DMS153 (cell line): ENCODE data around the gene SEPTIN11.

Source experiments
- DNase-seq: peaks from one replicate; lab custom pipeline; 2025; lab: John Stamatoyannopoulos, UW

Gene SEPTIN11

DNA sequence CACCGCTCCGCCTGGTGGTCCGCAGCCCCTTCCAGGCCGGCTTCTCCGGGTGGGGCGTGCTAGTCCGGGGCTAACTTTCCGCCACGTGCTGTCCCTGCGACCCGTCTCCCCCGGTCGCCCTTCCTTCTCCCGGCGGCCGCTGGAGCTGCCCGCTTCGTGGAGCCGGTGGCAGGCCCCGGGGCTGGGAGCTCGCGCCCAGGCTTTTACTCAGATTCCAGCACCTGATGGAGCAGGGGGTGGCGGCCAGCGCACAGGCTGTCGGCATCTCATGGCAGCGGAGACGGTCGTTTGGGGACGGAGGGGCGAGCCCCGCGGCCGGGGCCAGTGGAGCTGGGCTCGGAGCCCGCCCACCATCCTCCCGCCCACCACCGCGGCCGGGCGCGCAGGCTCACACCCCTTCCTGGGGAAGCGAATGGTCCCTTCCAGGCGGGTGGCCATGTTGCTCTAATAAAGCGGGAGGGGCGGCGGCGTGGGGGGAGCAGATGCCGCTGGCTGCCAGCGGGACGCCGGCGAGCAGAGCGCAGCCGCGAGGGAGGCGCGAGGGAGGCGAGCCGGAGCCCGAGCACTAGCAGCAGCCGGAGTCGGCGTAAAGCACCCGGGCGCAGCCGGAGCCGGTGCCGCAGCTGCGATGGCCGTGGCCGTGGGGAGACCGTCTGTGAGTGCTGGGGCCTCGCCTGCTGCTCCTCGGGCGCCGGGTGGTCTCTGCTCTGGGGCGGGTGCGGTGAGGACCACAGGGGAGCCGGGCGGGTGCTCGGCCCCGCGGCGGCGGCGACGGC, at the start of gene SEPTIN11:
TSS of gene SEPTIN11 (plus strand) at position 477 of the 776 bp plus-strand sequence. CDS start at position 629, 152 bp downstream.
- peak; percentile 70 for DNase-seq

DNA sequence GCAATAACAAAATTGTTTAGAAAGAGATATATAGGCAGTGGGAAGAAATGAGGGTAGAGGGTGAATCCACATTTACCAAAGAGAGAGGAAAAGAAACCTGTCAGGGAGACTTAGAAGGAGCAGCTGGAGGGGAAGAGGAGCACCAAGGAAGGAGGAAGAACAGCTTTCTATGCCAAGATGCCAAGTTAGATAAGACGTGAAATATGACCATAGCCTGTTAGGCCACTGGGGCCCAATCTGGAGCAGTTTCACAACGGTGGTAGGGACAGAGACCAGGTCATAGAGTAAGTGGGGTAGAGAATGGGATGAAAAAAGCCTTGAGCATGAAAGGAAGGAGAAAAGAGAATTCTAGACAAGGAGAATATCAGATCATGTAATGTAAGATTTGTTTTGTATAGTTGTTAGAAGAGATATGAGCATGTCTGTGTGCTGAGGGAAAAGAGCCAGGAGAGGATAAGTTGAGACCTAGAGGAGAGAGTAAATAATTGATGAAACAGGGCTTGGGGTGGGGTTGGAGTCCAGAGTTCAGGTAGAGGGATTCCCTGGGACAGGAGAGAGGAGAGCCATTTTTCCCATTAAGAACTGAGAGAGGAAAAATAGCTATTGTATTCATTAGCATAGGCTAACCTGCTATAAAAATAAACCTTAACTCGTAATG, 47.2 kb upstream of the SEPTIN11 start:
- no peak for DNase-seq

DNA sequence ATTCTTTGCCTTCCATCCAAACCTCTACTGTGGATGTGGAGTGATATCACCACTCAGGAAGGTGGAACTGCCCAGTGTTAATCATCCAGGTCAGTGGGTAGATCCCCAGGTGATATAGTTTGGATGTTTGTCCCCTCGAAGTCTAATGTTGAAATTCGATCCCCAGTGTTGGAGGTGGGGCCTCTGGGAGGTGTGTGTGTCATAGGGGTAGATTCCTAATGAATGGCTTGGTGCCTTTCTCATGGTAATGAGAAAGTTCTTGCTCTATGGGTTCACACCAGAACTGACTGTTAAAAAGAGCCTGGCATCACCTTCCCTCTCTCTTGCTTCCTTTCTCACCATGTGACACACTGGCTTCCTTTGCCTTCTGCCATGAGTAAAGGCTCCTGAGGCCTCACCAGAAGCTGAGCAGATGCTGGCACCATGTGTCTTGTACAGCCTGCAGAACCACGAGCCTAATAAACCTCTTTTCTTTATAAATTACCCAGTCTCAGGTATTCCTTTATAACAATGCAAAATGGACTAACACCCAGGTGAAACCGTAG, 44.8 kb upstream of the SEPTIN11 start:
- no peak for DNase-seq

DNA sequence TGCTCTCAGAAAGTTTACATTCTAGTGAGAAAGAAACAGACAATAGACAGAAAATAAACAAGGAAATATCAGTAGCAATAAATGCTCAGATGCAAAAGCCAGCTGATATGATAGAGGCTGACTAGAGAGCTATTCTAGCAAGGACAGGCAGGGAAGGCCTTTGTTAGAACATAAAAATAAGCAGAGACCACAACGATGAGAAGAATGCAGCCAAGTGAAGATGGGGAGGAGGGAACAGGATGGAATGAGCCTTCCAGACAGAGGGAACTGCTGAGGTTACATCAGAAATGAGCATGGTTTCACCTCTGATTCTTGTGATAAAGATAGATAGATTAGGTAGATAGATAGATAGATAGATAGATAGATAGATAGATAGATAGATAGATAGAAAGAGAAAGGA, 44.0 kb upstream of the SEPTIN11 start:
- no peak for DNase-seq

DNA sequence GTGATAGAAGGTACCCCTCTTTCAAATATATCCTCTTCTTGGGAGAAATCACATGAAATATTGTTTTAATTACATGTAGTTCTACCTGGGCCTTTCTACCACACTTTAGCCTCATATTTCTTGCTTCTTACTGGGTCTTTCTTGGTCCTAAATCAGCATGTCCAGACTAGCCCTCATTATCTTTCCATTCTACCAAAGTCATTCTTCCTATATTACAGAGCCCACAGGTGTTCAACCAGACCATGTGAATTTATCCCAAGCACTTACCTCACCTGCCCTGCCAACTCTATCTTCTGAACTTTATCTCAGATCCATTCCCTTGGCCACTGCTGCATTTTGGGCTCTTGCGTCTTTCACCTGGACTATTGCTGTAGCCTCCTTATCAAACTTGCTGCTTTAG, 39.8 kb upstream of the SEPTIN11 start:
- DNase-seq, result no peak

DNA sequence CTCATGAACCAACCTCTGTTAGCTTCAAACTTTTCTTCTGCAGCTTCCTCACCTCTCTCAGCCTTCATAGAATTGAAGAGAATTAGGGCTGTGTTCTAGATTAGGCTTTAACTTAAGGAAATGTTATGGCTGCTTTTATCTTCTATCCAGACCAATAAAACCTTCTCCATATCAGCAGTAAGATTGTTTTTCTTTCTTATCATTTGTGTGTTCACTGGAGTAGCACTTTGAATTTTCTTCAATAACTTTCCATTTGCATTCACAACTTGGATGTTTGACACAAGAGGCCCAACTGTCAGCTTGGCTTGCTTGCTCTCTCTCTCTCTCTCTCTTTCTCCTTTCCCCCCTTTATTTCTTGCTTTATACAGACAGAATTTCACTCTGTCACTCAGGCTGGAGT, 28.8 kb upstream of the SEPTIN11 start:
- no peak for DNase-seq

DNA sequence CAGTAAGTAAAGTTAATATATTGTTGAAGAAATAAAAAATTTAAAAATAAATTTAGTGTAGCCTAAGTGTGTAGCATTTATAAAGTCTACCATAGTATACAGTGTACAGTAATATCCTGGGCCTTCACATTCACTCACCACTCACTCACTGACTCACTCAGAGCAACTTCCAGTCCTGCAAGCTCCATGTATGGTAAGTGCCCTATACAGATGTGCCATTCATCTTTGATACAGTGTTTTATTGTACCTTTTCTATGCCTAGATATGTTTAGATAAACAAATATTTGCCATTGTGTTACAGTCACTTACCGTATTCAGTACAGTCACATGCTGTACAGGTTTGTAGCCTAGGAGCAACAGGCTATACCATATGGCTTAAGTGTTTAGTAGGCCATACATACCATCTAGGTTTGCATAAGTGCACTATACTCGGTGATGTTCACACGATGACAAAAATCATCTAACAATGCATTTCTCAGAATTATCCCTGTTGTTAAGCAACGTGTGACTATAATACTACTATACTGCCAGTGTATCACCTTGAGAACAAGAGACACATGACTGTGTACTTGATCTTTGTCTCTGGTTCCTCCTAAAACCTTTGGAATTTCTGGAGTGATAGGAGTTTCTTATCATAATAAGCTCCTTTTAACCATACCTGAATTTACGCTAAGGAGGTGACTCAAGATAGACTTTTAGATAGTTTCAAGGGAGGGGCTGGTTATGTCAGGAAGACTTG, 25.8 kb upstream of the SEPTIN11 start:
- DNase-seq, result no peak

DNA sequence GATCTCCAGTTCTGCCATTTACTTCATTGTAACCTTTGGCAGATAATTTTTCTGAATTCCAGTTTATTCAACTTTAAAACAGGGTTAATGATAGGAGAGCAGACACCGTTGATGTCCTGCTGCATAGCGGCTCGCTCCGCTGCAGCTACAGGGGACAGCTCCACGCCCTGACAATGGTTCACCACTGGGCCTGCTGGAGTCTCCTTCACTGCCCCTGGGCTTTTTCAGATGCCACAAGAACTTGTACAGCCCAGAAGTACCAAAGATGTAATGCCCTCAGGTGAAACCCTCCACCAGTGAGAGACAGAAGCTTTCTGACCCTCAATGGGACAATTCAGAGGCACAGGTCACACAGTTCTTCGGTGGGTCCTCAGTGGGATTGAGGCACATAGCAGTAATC, 22.7 kb upstream of the SEPTIN11 start:
- no peak for DNase-seq

DNA sequence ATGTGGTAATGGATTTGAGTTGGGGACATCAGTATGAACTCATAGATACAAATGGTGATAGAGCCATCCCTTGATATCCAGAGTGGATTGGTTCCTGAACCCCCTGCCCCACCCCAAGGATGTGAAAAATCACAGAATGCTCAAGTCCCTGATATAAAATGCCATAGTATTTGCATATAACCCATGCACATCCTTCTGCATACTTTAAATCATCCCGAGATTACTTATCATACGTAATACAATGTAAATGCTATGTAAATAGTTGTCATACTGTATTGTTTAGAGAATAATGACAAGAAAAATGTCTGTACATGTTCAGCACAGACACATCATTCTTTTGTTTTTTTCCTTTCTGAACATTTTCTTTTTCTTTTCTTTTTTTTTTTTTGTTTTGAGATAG, 18.9 kb upstream of the SEPTIN11 start:
- no peak for DNase-seq

DNA sequence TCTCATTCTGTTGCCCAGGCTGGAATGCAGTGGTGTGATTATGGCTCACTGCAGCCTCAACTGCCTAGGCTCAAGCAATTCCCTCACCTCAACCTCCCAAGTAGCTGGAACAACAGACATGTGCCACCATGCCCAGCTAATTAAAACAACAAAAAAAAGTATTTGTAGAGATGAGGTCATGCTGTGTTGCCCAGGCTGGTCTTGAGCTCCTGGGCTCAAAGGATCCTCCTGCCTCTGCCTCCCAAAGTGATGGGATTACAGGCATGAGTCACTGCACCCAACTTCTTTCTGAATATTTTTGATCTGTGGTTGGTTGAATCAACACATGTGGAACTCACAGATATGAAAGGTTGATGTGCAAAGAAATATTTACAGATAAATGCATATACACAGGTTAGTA, 18.5 kb upstream of the SEPTIN11 start:
- DNase-seq, result peak; percentile 42

DNA sequence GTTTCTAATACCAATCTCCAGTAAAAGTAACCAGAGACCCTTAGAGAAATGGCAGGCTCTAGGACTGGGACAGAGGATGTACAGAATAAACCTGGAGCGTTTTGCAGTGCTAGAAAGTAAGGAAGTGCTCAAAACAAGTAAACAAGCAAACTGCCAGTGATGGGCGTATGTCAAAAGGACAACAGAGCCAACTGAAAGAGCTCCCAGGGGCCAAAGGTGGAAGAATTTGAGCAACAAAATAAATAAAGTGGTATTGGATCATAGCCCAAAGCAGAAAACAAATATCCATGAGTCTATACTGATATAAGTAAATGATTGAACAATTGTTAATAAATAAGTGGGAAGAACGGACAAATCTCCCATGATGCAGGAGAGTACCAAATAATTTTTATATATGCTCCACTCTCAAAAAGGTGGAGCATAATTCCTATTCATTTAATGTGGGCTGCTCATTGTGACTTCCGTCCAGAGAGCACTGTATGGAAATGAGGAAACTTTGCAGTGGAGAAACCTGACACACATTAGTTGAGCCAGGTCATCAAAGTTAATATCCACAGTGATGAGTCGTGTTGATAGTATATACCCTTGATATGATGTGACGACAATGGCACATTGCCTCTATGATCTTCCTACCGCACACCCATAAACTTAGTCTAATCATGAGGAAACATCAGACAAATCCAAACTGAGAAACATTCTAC, 17.8 kb upstream of the SEPTIN11 start:
- DNase-seq, result no peak

DNA sequence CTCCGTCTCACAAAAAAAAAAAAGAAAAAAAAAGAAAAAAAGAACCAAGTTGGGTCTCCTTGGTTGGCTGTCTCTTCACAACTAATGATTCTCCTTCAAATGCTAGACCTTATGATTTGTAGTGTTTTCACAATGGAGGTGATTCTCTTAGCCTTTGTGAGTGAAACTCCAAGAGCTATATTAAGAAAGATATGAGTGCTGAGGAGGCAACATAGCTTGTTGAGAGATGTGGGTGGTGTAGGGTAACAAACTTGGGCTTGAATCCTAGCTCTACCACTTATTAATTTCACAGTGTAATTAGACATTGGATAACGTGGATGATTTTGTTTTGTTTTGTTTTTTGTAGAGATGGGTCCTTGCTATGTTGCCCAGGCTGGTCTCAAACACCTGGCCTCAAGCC, 10.4 kb upstream of the SEPTIN11 start:
- no peak for DNase-seq

DNA sequence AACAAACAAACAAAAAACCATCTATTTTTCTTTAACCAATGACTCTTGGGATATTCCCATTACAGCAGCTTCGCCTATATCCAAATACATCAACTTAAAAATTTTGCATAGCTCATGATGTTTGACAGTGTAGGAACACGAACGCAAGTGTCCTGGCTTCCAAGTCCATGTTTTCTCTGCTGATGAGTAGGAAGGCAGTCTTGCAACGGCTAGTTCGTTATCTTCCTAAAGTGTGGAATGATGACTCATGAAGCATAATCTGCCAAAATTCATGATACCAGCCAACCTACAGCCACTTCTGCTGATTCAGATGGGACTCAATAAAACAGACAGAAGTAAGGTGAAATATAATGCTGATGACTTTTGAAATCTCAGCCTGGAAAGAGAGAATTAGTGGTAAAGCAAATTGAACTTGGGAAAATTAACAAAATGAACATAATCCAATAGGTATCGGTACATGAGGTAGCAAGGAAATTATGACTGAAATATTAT, 6.4 kb upstream of the SEPTIN11 start:
- DNase-seq, result no peak

DNA sequence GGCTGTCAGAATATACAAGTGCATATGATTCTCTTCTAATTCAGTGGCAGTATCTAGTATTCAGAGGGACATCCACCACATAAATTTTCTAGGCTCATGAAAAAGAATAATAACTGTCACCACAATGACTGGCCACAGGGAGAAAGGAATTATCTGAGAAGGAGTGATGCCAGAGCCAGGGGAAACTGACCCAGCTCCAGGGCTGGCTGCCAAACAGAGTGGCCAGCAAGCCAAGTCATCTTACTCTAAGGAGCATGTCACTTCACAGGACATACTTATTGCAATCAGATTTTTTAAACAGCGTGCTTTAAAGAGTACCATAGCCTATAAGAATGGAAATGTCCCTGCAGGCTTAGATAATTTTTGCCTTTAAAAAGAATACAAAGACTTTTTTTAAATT, 5.8 kb upstream of the SEPTIN11 start:
- DNase-seq, result no peak

DNA sequence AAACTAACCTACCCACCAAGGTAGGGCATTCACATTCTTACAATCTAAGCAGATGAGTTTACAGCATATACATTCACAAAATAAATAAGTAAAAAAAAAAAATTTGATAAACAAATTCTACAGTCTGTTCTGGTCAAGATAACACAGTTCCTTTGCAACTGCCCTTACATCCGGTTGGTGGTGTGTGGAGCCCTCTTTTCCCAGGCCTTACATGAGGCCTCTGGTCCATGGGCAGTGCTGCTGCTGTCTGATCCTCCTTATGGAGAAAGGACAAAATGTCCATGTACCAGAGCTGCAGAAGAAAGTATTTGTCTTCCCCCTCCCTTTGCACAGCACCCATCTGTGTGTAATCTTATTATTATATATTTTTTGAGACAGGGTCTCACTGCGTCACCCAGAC, 2.2 kb upstream of the SEPTIN11 start:
- no peak for DNase-seq

DNA sequence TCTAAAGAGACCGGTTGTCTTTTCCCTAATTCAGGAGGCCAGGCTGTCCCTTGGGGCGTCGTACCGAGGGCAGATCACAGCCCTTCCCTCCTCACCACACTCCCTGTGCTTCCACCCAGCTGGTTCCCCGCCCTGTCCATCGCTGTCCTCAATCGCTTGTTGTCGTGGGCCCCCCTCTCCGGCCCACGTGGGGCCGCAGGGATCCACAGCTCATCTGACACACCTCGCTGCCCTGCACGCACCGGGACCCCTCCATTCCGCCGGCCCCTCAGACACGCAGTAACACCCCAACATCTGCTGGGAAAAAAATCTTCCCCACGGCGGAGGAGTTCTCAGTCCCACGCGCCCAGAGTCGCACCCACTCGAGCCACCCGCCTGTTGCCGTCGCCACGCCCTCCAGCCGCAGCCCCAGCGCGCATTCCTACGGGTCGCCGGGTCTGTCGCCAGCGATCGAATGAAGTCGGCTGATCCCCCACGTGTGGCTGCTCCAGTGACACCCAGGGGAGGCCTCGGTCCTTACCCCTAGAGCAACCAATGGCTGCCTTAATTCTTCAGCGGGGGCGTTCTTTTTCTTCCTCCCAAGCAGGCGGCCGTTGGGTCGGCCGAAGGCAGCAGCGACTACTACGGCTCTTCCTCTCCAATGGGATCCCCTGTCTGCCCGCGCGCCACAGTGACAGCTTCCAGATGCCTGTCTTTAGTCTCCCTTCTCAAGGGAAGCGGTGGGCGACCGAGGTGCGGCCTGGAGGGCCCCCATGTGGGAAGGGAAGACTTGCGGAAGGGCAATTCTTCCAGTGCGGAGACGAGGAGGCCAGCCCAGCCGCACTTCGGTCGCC, 893 bp upstream of the SEPTIN11 start:
- DNase-seq, result peak; percentile 24

DNA sequence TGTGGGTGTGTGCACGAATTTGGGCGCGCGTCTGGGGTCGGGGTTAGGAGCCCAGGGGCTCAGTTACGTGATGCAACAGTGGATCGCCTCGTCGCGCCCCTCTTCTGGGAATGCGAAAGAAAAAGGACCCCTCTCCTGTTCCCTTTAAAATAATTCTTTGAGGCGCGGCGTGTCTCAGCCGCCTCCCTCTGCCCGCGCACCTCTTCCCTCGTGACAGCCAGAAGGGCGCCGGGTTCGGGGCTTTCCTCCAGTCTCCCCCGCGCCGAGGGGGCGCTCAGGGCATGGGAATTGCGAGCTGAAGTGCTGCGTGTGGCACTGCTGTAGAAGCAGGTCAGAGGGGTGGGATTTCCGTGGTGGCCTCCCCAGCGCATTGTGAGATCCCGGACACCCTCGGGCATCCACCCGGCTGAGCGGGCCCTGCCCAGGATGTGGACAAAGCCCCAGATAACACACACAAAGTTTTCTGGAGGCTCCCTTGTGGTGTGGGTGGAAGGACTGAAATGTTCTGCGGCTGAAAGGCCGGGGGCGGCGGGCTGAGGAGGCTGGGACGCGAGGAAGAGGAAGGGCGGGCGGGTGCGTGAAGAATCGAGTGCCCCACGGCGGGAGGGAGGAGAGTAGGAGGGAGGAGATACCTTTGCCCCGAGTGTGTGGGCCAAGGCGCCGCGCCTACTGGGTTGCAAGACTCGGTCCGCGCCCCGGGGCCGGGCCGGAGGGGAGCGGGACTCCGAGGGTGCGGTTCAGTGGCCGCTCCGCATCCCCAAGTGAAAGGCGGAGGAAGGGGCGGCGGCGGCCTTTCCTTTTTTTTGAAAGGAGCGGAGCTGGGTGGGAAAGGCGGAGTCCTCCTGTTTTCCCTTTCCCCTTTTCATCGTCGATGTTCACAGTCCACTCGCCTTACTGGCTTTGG, 752 bp downstream of the SEPTIN11 start:
- DNase-seq, result no peak

DNA sequence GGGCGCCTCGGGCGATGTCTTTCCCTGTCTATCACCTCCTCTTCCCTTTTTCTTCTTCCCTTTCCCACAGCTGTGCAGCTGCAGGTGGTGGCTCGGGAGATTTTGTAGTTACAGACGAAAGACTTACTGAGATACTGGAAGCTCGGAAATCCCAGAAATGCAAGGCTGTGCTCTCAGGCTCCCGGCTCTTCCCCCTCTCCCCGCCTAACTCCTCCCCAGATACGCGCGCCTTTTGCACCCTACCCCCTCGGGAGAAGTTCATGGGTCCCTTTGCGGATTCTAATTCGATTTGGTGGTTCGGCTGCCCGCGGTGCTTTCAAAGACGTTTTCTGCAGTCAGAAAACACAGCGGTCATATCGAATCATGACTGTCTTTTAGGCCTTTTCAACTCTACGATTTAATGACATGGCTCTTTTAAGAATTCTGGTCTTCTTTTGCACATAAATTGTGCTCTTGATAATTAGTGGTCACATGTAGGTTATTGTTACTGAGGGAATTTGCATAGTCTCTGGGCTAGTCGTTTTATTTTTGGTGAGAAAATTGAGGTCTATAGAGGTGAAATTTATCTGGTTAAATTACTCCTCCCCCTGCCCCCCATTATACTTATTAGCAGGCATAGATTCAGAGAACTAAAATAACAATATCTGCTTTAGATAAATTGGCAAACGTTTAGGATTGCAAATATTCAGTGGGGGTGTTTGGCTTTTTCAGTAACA, 1.6 kb downstream of the SEPTIN11 start:
- no peak for DNase-seq

DNA sequence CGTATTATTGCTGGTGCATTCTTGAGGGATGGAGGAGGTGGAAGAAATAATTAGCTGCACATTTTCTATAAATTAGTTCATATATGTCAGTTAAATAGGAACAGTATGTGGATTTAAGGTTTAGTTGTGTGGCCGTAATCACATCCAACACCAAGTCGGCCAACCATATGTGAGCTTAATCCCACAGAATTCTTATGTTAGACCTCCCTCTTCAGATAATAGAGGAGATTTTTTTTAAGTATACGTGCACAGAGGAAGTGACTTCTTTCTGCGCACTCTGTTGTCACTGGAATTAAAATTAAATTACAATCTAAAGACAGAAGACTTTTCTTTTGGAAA, 2.1 kb downstream of the SEPTIN11 start:
- no peak for DNase-seq
